Measurements from ENCODE around the gene ANO4.

ANO4 gene

DNA sequence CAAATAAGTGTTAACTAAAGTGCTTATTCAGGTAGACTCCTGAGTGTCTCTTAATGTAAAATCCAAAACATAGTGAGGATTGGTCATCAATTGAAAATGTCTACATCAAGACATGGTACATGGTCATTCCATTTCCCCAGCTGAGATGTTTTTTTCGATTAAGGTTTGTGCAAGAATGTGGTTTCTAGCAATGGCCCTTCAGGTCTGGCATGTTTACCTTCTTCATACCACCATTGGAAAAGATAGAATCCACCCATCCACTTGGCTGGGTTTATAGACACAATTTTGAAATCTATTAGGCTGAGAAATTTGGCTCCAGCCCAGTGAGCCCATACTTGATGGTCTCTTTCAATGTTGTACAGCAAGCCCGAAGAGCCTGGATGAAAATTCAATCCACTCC lies 145.9 kb downstream of the ANO4 start:
- TF ChIP-seq ZFX (IDR thresholded peaks at IDR 0.05; ENCODE audit: borderline replicate concordance): no peak
- TF ChIP-seq, protein P1, sequence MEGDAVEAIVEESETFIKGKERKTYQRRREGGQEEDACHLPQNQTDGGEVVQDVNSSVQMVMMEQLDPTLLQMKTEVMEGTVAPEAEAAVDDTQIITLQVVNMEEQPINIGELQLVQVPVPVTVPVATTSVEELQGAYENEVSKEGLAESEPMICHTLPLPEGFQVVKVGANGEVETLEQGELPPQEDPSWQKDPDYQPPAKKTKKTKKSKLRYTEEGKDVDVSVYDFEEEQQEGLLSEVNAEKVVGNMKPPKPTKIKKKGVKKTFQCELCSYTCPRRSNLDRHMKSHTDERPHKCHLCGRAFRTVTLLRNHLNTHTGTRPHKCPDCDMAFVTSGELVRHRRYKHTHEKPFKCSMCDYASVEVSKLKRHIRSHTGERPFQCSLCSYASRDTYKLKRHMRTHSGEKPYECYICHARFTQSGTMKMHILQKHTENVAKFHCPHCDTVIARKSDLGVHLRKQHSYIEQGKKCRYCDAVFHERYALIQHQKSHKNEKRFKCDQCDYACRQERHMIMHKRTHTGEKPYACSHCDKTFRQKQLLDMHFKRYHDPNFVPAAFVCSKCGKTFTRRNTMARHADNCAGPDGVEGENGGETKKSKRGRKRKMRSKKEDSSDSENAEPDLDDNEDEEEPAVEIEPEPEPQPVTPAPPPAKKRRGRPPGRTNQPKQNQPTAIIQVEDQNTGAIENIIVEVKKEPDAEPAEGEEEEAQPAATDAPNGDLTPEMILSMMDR (IDR thresholded peaks at IDR 0.05): no peak
- H3K27ac ChIP-seq: no peak overlapping the region

DNA sequence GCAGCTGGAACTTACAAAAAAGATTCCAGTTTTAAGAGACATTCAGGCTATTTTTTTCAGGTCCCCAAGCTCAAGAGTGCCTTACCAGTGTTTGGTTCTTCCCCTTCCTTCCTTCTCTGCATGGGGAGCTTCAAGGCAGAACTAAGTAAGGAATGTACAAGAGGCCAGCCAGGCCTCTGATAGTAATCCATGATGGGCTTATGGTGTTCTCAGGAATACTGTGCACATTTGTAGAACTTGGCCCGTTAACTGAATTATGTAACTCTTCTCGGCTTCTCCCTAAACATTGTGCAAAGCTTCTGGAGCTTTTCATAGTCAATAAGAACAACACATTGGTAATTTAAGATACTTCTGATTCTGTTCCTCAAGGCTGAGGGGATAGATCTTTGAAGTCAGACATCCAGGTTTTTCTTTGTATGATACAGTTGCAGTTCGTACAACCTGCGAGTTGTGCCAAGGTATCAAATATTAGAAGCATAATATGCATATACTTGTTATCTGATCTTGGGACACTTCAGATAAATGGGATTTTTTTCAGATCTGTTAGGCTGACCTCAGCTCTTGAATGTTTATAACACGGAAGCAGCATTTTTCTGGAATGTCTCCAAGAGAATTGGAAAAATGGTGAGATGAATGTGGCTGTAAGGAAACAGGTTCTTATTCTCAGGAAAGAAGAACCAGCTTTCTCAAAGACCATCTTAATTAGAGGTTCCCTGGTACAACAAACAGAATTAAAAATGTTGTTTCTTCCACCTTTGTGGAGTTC lies 148.6 kb downstream of the ANO4 start:
- no peak for TF ChIP-seq ZFX (IDR thresholded peaks at IDR 0.05; ENCODE audit: borderline replicate concordance)
- TF ChIP-seq, protein P1 (IDR thresholded peaks at IDR 0.05): no peak
- no peak overlapping the region for H3K27ac ChIP-seq

DNA sequence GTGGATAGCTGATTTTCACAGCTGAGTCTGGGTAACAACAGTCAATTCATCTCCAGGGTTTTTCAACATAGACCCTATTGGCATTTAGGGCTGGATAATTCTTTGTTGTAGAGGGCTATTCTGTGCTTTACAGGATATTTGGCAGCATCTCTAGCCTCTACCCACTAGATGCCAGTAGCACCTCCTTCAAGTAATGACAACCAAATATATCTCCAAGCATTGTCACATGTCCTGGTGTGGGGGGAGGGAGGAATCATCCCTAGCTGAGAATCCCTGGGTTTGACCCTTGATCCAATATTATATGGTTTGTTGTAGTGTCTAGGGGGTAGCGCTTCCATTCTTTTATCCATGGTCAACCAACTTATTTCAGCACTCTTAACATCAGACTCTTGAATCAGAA lies 157.2 kb downstream of the ANO4 start:
- no peak overlapping the region for H3K27ac ChIP-seq
- no peak for TF ChIP-seq ZFX (IDR thresholded peaks at IDR 0.05; ENCODE audit: borderline replicate concordance)
- TF ChIP-seq, protein P1 (IDR thresholded peaks at IDR 0.05): peak; percentile 1; the same call in 1 of the 2 replicates

DNA sequence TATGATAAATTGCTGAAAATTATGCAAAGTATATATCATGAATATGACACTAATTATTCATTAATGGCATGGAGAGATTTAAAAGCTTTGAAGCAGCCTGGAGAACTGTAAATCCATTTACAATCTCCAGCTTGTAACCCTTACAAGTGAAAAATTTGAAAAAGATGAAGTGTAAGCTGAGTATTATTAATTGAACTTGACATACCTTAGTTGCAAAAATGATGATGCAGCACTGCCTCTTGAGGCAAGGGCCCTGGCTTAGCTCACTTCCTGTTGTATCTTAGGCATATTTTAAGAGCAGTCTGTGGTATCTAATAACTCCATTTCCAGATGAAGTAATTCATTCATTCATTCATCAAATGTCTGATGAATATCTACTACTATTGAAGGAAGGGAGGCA lies 158.6 kb downstream of the ANO4 start:
- TF ChIP-seq, protein P1 (IDR thresholded peaks at IDR 0.05): no peak
- no peak for TF ChIP-seq ZFX (IDR thresholded peaks at IDR 0.05; ENCODE audit: borderline replicate concordance)
- no peak overlapping the region for H3K27ac ChIP-seq

DNA sequence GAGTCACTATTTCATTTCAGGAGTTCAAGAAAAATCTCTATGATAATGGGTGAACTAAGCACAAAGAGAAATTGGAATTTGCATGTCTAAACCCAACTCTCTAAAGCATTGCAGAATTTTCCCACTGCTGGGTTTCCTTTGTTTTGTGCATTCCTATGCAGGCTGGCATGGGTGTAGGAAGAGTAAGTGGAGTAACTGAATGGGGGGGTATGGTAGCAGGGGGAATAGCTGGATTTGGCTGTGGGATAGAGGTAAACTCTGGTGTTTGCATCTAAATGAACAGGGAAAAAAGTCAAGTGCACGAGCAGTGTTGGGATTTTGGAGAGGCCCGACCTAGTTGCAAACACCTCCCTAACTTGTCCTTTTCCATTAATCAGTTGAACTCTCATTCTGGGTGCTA lies 159.1 kb downstream of the ANO4 start:
- no peak overlapping the region for H3K27ac ChIP-seq
- TF ChIP-seq, protein P1 (IDR thresholded peaks at IDR 0.05): no peak
- TF ChIP-seq ZFX (IDR thresholded peaks at IDR 0.05; ENCODE audit: borderline replicate concordance): no peak

DNA sequence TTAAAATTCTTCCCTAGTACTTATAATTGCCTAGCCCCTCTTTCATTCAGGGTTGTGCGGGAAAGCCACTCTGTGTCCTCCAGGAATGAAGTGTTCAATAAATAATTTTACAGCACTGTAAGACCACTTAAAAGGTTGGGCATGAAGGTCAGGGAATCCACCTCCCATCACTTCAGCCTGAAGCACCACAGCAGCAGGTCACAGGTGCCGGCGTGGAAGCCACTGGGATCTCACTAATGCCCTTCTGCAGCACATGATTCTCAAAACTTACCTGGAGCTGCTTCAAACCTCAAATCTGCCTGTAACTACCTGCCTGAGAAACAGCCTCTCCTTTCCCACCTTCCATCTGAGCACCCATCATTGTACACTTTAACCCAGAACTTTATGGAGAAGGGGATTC lies 159.5 kb downstream of the ANO4 start:
- no peak overlapping the region for H3K27ac ChIP-seq
- TF ChIP-seq, protein P1 (IDR thresholded peaks at IDR 0.05): no peak
- TF ChIP-seq ZFX (IDR thresholded peaks at IDR 0.05; ENCODE audit: borderline replicate concordance): no peak

DNA sequence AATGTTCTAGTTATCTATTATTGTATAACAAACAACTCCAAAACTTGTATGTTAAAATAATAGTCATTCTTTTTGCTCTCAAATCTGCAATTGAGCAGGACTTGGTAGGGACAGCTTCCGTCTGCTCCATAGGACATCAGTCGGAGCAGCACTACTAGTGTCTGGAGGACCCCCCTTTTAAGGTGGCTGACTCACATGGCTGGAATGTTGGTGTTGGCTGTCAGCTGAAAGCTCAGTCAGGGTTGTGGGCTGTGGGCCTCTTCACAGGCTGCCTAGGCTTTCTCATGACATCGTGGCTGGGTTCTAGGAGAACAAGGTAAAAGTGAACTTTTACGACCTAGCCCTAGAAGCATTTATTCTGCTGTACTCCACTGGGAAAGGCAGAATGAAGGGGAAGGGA lies 160.6 kb downstream of the ANO4 start:
- TF ChIP-seq, protein P1 (IDR thresholded peaks at IDR 0.05): no peak
- no peak for TF ChIP-seq ZFX (IDR thresholded peaks at IDR 0.05; ENCODE audit: borderline replicate concordance)
- H3K27ac ChIP-seq: no peak overlapping the region
